Prostate gland (tissue), 2 donors: Measurements from ENCODE around the gene CLTB.

Source experiments
- CTCF ChIP-seq, 4 experiments: fragments of 200-600 bp in 2 of 4; fragments of 450-650 bp in 2 of 4; sonication (generic) in 2 of 4; IDR thresholded peaks; 1 replicate in 3 of 4; 2 replicates in 1 of 4; pipeline ENCODE4 v1.5.1; 2016 to 2019; ENCODE audit warnings: antibody characterized with exemption in 4 of 4, mild to moderate bottlenecking in 2 of 4, moderate library complexity in 2 of 4
- POLR2A ChIP-seq: fragments of 450-650 bp; IDR thresholded peaks from one replicate; pipeline ENCODE4 v1.6.1; 2016; ENCODE audit warnings: antibody characterized with exemption, mild to moderate bottlenecking
- POLR2AphosphoS5 ChIP-seq: sonication (generic); formaldehyde crosslinking; IDR thresholded peaks from one replicate; pipeline ENCODE4 v1.6.1; 2017; ENCODE audit warnings: antibody characterized with exemption

- no peak for TF ChIP-seq POLR2A
- no peak for TF ChIP-seq CTCF (IDR thresholded peaks at IDR 0.05)
- TF ChIP-seq POLR2AphosphoS5, result no peak
Observed at GRCh38 chr5:176438959-176439757, 22.8 kb upstream of the CLTB start.
